RPMI8226 (cell line): ENCODE results near the gene MCF2L2.

Experiments
- DNase-seq: peaks from one replicate; pipeline ENCODE4 v3.0.0-alpha.2; 2015

The MCF2L2 gene

GRCh38 chr3:183318877-183319276 is 109.5 kb downstream of the MCF2L2 start:
- no peak for DNase-seq

GRCh38 chr3:183317886-183318865 is 110.2 kb downstream of the MCF2L2 start:
- DNase-seq: no peak

- DNase-seq: no peak
These were observed 111.1 kb downstream of the MCF2L2 start for GRCh38 chr3:183317271-183317670.

- DNase-seq: no peak
These were observed 112.7 kb downstream of the MCF2L2 start for GRCh38 chr3:183315739-183316138.

DNA sequence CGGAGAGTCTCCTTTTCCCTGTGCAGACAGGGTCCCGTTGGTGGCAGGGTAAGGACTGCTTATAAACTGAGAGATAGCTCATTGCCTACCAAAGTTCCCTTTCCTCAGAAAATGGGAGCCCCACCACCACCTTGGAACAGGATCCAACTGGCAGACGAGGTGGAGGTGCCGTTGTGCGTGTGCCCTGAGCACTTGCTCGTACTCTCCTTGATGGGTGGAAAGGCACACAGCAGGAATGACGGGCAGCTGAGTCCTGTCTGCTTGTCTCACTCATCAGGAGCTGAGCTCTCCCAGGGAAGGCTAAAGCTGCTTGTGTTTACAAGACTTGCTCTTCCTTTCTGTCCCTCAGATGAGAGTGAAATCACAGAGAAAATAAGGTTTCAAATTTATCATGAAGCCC is 114.7 kb downstream of the MCF2L2 start:
- no peak for DNase-seq

- DNase-seq: no peak
These were observed 115.1 kb downstream of the MCF2L2 start for GRCh38 chr3:183313351-183313750.

GRCh38 chr3:183312433-183312832 is 116.0 kb downstream of the MCF2L2 start:
- no peak for DNase-seq

DNA sequence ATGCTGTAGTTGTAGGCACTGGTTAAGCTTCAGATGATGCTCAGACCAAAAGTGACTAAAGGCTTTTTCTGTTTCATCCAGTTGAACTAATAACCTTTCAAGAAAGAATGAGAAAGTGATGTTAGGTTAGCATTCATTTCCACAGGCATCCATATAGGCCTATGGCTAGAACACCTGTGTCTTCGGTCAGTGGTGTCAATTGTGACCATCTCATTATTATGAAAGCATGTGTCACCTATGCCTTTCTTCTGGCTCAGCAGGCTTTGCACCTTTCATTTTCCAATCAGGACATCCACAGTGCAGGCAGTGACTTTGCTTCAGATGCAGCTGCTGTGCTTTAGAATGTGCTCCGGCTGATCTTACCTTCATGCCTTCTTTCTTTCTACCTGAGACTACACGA is 117.5 kb downstream of the MCF2L2 start:
- no peak for DNase-seq

DNA sequence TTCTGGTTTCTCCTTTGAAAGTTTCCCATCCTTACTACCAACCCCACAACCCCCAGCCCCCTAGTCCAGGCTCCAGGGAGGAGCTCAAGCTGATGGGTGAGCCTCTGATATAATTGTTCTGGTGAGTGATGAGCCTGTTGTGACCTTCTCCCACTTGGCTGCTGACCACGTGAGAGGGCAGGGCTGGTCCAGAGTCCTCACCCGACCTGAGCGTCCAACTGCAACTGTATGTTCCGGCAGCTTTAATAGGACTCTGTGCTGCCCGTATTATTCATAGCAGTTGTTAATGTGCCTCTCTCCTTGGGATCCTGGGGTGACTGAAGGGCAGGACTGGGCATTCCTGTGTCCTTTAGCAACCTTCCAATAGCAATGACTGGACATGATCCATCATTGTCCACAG is 119.1 kb downstream of the MCF2L2 start:
- DNase-seq: no peak

- DNase-seq: no peak
These were observed 119.7 kb downstream of the MCF2L2 start for GRCh38 chr3:183308751-183309150.

- DNase-seq: no peak
These were observed 120.7 kb downstream of the MCF2L2 start for GRCh38 chr3:183307749-183308148.

GRCh38 chr3:183306798-183307671 is 121.4 kb downstream of the MCF2L2 start:
- peak; percentile 83 for DNase-seq

DNA sequence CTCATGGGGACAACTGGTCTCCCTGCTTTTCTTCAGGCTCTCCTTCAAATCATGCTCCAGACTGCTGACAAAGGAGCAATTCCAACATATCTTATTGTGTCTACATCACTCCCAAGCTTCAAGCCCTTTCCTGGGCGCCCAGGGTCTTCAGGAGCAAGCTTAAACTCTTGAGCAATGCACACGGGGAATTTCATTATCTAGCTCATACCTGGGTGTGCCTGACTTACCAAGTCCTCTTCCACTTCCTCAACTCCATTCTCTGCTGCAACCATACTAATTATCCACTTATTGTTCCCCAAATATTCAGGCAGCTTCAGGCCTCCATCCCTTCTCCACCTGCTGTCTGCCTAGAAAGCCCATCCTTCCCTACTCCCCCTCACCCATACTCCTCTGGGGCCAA is 124.7 kb downstream of the MCF2L2 start:
- DNase-seq: no peak

DNA sequence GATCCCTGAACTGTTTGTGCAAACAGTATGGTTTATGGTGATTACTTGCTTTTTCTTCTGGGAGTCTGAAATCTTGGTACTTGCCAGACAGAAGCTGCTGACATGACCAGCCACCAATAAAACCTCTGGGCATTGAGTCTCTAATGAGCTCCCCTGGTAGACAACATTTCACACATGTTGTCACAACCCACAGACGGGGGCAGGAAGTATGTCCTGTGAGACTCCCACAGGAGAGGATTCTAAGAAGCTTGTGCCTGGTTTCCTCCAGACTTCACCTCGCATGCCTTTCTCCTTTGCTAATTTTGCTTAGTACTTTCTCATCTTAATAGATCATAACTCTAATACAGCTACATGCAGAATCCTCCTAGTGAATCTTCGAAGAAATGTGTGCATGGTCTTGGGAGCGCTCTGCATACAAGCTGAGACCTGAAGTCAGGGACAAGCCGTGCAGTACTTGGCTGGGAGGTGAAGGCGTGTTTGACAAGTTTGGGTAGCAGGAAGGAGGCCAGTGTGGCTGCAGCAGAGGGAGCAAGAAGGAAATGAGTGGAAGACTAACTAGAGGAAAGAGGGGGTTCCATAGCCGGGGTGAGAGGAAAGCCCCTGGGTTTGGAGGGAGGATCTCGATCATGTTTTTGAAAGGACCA is 126.4 kb downstream of the MCF2L2 start:
- no peak for DNase-seq

- no peak for DNase-seq
These were observed 127.3 kb downstream of the MCF2L2 start for GRCh38 chr3:183300996-183301562.

- no peak for DNase-seq
These were observed 128.4 kb downstream of the MCF2L2 start for GRCh38 chr3:183299976-183300375.

DNA sequence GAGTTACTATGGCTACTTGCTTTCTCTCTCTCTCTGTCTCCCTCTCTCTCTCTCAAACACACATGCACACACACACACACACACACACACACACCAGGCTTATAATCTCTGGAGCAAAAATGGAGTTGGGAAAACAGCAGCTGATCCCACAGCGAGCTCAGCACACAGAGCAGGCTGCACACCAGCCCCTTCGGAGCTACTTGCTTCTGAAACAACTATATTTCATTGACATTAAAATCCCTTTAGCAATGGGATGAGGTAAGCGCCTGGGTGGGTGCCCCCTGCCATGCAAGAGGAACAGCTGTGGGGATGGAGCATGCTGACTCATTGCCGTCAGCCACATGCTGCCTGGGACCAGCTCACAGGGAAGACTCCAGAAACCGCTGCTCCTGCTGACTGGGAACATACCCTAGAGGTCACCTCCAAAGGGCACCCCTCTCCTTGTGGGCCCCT is 129.7 kb downstream of the MCF2L2 start:
- DNase-seq: no peak

- DNase-seq: no peak
These were observed 131.5 kb downstream of the MCF2L2 start for GRCh38 chr3:183296944-183297343.

DNA sequence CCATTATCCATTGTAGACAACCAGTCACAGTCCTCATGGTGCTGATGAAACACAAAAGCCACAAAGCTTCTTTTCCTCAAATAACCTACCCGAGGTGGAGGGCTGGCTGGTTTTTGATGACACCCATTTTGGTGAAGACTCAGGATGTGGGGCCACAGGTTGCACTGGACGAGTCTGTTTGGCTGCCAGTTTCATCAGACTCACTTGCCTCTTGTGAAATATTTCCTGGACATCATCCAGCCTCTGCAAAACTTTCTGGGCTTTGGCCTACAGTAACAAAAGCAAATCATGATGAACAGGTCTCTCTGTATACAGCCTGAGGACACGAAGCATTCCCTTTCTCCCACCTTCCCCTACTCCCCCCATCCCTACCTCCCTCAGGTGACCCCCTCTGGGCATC is 133.2 kb downstream of the MCF2L2 start:
- DNase-seq: no peak

GRCh38 chr3:183293966-183294365 is 134.5 kb downstream of the MCF2L2 start:
- DNase-seq: no peak

GRCh38 chr3:183291497-183292031 is 136.9 kb downstream of the MCF2L2 start:
- no peak for DNase-seq

DNA sequence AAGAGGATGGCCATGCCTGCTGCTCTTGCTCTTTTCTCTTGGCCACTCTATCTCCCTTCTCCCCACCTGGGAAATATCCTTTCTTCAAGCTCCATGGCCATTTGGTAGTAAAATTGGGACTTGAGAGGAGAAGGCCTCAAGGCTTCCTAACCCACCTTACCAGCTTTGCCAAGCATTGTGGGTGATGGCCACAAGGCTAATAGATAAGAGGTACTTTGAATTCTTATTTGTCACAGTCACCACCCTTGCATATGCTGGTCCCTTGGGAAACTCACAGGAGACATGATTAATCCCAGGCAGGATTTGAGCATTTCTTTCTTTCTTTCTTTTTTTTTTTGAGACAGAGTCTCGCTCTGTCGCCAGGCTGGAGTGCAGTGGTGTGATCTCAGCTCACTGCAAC is 138.2 kb downstream of the MCF2L2 start:
- no peak for DNase-seq
